Body of pancreas (tissue), 4 donors: ENCODE results near the gene PCSK6.

ENCODE experiments used
- POLR2A ChIP-seq, 3 donors: fragments of 450-650 bp; IDR thresholded peaks; one replicate each; pipeline ENCODE4 v1.6.1; 2016; ENCODE audit warnings: antibody characterized with exemption in 3 of 3, mild to moderate bottlenecking in 2 of 3
- TF ChIP-seq, protein P1 (sequence below), 7 experiments: fragments of 450-650 bp in 4 of 7; fragments of 200-600 bp in 3 of 7; sonication (generic) in 3 of 7; IDR thresholded peaks; one replicate each; pipeline ENCODE4 v1.5.1; 2016 to 2019; ENCODE audit warnings: antibody characterized with exemption in 7 of 7

GRCh38 chr15:101315736-101316135 lies 173.8 kb downstream of the PCSK6 start:
- TF ChIP-seq, protein P1, sequence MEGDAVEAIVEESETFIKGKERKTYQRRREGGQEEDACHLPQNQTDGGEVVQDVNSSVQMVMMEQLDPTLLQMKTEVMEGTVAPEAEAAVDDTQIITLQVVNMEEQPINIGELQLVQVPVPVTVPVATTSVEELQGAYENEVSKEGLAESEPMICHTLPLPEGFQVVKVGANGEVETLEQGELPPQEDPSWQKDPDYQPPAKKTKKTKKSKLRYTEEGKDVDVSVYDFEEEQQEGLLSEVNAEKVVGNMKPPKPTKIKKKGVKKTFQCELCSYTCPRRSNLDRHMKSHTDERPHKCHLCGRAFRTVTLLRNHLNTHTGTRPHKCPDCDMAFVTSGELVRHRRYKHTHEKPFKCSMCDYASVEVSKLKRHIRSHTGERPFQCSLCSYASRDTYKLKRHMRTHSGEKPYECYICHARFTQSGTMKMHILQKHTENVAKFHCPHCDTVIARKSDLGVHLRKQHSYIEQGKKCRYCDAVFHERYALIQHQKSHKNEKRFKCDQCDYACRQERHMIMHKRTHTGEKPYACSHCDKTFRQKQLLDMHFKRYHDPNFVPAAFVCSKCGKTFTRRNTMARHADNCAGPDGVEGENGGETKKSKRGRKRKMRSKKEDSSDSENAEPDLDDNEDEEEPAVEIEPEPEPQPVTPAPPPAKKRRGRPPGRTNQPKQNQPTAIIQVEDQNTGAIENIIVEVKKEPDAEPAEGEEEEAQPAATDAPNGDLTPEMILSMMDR (IDR thresholded peaks at IDR 0.05) = no peak
- no peak for TF ChIP-seq POLR2A (IDR thresholded peaks at IDR 0.05)
